Measurements from ENCODE around the gene FBXO2. TPM values are rescaled to one million over a fixed set of nuclear protein-coding genes. Genes with fewer than 3 reads are reported as not detected.
"Not testable (repeated sequence)": the region's sequence is repeated elsewhere in the genome, so short reads cannot be mapped to it uniquely, and the experiment has no call there.

FBXO2 gene
- total RNA-seq, 1 donor from 2014 or later, result 5.6 TPM

GRCh38 chr1:11643782-11644181, 10.4 kb downstream of the FBXO2 start:
- no peaks in the 10 kb centered on the region for H3K4me1 Mint-ChIP-seq (ENCODE audit: low read depth)
- no peak overlapping the region for H3K27ac Mint-ChIP-seq
- DNase-seq (ENCODE audit: low spot score, unreplicated experiment), result no peak
- no peaks in the 10 kb centered on the region for H3K9me3 Mint-ChIP-seq (ENCODE audit: low read depth)
- no peaks in the 10 kb centered on the region for H3K36me3 Mint-ChIP-seq (ENCODE audit: insufficient read depth)
- TF ChIP-seq, protein P1, sequence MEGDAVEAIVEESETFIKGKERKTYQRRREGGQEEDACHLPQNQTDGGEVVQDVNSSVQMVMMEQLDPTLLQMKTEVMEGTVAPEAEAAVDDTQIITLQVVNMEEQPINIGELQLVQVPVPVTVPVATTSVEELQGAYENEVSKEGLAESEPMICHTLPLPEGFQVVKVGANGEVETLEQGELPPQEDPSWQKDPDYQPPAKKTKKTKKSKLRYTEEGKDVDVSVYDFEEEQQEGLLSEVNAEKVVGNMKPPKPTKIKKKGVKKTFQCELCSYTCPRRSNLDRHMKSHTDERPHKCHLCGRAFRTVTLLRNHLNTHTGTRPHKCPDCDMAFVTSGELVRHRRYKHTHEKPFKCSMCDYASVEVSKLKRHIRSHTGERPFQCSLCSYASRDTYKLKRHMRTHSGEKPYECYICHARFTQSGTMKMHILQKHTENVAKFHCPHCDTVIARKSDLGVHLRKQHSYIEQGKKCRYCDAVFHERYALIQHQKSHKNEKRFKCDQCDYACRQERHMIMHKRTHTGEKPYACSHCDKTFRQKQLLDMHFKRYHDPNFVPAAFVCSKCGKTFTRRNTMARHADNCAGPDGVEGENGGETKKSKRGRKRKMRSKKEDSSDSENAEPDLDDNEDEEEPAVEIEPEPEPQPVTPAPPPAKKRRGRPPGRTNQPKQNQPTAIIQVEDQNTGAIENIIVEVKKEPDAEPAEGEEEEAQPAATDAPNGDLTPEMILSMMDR (IDR thresholded peaks at IDR 0.05; ENCODE audit: unreplicated experiment), result no peak
- peaks cover 22% of the 10 kb centered on the region for H3K27me3 Mint-ChIP-seq
- no peak overlapping the region for H3K4me3 Mint-ChIP-seq (ENCODE audit: low read depth)

DNA sequence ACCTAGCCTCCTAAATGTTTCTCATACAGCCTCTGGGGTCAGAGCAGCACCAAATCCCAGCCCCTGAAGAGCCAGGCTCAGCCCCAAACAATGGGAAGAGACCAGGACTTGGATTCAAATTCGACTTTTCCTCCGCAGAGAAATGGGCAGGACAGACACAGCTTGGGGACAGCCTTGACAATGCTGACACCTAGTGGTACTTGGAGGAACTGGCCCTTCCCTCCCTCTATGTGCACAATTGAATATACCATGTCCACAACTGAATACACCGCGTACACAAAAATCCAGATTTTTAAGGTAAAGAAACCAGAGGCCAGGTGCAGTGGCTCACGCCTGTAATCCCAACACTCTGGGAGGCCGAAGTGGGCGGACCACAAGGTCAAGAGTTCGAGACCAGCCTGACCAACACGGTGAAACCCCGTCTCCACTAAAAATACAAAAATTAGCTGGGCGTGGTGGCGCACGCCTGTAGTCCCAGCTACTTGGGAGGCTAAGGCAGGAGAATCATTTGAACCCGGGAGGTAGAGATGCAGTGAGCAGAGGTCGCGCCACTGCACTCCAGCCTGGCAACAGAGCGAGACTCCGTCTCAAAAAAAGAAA, 11.7 kb downstream of the FBXO2 start:
- not testable (repeated sequence) for H3K9me3 Mint-ChIP-seq (ENCODE audit: low read depth); H3K4me3 Mint-ChIP-seq (ENCODE audit: low read depth); H3K36me3 Mint-ChIP-seq (ENCODE audit: insufficient read depth); H3K27ac Mint-ChIP-seq; H3K4me1 Mint-ChIP-seq (ENCODE audit: low read depth)
- H3K27me3 Mint-ChIP-seq, result peaks cover 15% of the 10 kb centered on the region
- DNase-seq (ENCODE audit: low spot score, unreplicated experiment), result peak; percentile 58
- TF ChIP-seq, protein P1 (IDR thresholded peaks at IDR 0.05; ENCODE audit: unreplicated experiment), result peak; percentile 94

- H3K27me3 Mint-ChIP-seq, result peaks cover 13% of the 10 kb centered on the region
- TF ChIP-seq, protein P1 (IDR thresholded peaks at IDR 0.05; ENCODE audit: unreplicated experiment), result no peak
- no peak overlapping the region for H3K4me3 Mint-ChIP-seq (ENCODE audit: low read depth)
- no peaks in the 10 kb centered on the region for H3K4me1 Mint-ChIP-seq (ENCODE audit: low read depth)
- H3K36me3 Mint-ChIP-seq (ENCODE audit: insufficient read depth), result no peaks in the 10 kb centered on the region
- H3K27ac Mint-ChIP-seq, result no peak overlapping the region
- no peaks in the 10 kb centered on the region for H3K9me3 Mint-ChIP-seq (ENCODE audit: low read depth)
- DNase-seq (ENCODE audit: low spot score, unreplicated experiment), result no peak
Observed at GRCh38 chr1:11641776-11642305, 12.4 kb downstream of the FBXO2 start.

DNA sequence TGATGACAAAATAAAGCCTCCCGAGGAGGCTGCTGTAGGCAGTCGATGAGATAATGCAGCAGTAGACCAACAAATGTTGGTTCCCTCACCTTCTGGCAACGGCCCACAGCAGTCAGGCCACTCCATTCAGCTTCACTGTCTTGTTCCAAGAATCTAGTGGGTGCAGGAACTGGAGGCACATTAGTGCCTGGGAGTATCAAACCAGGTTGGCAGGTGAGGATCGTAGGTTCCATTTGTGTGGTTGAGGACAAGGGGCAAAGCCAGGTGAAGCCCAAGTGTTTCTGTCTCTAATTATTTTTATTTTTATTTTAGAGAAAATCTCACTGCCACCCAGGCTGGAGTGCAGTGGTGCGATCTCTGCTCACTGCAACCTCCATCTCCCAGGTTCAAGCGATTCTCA, 13.3 kb downstream of the FBXO2 start:
- H3K4me3 Mint-ChIP-seq (ENCODE audit: low read depth), result no peak overlapping the region
- no peak overlapping the region for H3K27ac Mint-ChIP-seq
- H3K27me3 Mint-ChIP-seq, result peaks cover 8% of the 10 kb centered on the region
- no peak for DNase-seq (ENCODE audit: low spot score, unreplicated experiment)
- no peaks in the 10 kb centered on the region for H3K9me3 Mint-ChIP-seq (ENCODE audit: low read depth)
- TF ChIP-seq, protein P1 (IDR thresholded peaks at IDR 0.05; ENCODE audit: unreplicated experiment), result no peak
- H3K36me3 Mint-ChIP-seq (ENCODE audit: insufficient read depth), result no peaks in the 10 kb centered on the region
- no peaks in the 10 kb centered on the region for H3K4me1 Mint-ChIP-seq (ENCODE audit: low read depth)

GRCh38 chr1:11640101-11640500, 14.1 kb downstream of the FBXO2 start:
- H3K27me3 Mint-ChIP-seq, result peaks cover 11% of the 10 kb centered on the region
- H3K4me1 Mint-ChIP-seq (ENCODE audit: low read depth), result no peaks in the 10 kb centered on the region
- H3K9me3 Mint-ChIP-seq (ENCODE audit: low read depth), result no peaks in the 10 kb centered on the region
- H3K36me3 Mint-ChIP-seq (ENCODE audit: insufficient read depth), result no peaks in the 10 kb centered on the region
- H3K27ac Mint-ChIP-seq, result no peak overlapping the region
- DNase-seq (ENCODE audit: low spot score, unreplicated experiment), result no peak
- TF ChIP-seq, protein P1 (IDR thresholded peaks at IDR 0.05; ENCODE audit: unreplicated experiment), result no peak
- H3K4me3 Mint-ChIP-seq (ENCODE audit: low read depth), result no peak overlapping the region

Measured in progenitor cell of endocrine pancreas (in vitro differentiated cells).